Smooth muscle cell (in vitro differentiated cells): Measurements from ENCODE around the gene QRFP. TPM values are rescaled to one million over a fixed set of nuclear protein-coding genes. Genes with fewer than 3 reads are reported as not detected.

ENCODE experiments used
- DNase-seq: peaks from one replicate; lab custom pipeline; 2025; ENCODE audit not compliant: unreplicated experiment; lab: John Stamatoyannopoulos, UW
- H2AFZ ChIP-seq: fragments of 200-600 bp; sonication (generic); 2 replicates; pipeline ENCODE4 v1.6.0; 2016; ENCODE audit warnings: antibody characterized with exemption, low read depth, mild to moderate bottlenecking
- H3F3A ChIP-seq: fragments of 200-600 bp; sonication (generic); 2 replicates; pipeline ENCODE4 v1.6.0; 2017; ENCODE audit warnings: antibody characterized with exemption, low read depth
- H3K27ac ChIP-seq: fragments of 200-600 bp; sonication (generic); 2 replicates; pipeline ENCODE4 v1.5.1; 2016; ENCODE audit warnings: low read depth, mild to moderate bottlenecking
- H3K27me3 ChIP-seq: fragments of 200-600 bp; sonication (generic); 2 replicates; pipeline ENCODE4 v1.6.1; 2016; ENCODE audit warnings: low read depth, mild to moderate bottlenecking
- H3K36me3 ChIP-seq: fragments of 200-600 bp; sonication (generic); 2 replicates; pipeline ENCODE4 v1.5.1; 2016; ENCODE audit warnings: low read depth
- H3K4me1 ChIP-seq: fragments of 200-600 bp; sonication (generic); 2 replicates; pipeline ENCODE4 v1.5.1; 2016; ENCODE audit warnings: low read depth
- H3K4me2 ChIP-seq: fragments of 200-600 bp; sonication (generic); 2 replicates; pipeline ENCODE4 v1.6.0; 2016; ENCODE audit warnings: mild to moderate bottlenecking
- H3K4me3 ChIP-seq: fragments of 200-600 bp; sonication (generic); 2 replicates; pipeline ENCODE4 v1.5.1; 2016; ENCODE audit warnings: mild to moderate bottlenecking
- H3K79me2 ChIP-seq: fragments of 200-600 bp; sonication (generic); 2 replicates; pipeline ENCODE4 v1.6.0; 2016; ENCODE audit warnings: low read depth, mild to moderate bottlenecking
- H3K9ac ChIP-seq: fragments of 200-600 bp; sonication (generic); 2 replicates; pipeline ENCODE4 v1.6.0; 2016; ENCODE audit warnings: low read depth
- H3K9me3 ChIP-seq: fragments of 200-600 bp; sonication (generic); replicated peaks from 2 replicates; pipeline ENCODE4 v1.5.1; 2016; ENCODE audit warnings: low read depth
- H4K20me1 ChIP-seq: fragments of 200-600 bp; sonication (generic); 2 replicates; pipeline ENCODE4 v1.6.0; 2016; ENCODE audit warnings: low read depth
- CTCF ChIP-seq: fragments of 200-600 bp; sonication (generic); IDR thresholded peaks from 2 replicates; pipeline ENCODE4 v1.5.1; 2017; ENCODE audit warnings: borderline replicate concordance, mild to moderate bottlenecking, antibody characterized with exemption; ENCODE audit not compliant: insufficient read depth, poor library complexity, severe bottlenecking
- WGBS: methylation state at CpG from one replicate; pipeline ENCODE4 v1.1.7; 2016; ENCODE audit warnings: low lambda C conversion rate; 5-methylcytosine and 5-hydroxymethylcytosine counted together
- polyA plus RNA-seq: library from polyadenylated mRNA; unstranded; fragments of >200 nt; fragmentation: Nextera tagmentation; extraction: Ambion mirVana; gene quantifications from 2 replicates; pipeline ENCODE4 v1.2.1, GENCODE V29; 2016
- total RNA-seq: library from RNA; depleted of rRNA; stranded (reverse); fragments of >200 nt; gene quantifications from 2 replicates; pipeline ENCODE4 v1.2.3, GENCODE V29; 2014

QRFP gene
- total and polyA plus RNA-seq, 2 experiments from 2014 or later: 0.15 TPM; not detected in 1

DNA sequence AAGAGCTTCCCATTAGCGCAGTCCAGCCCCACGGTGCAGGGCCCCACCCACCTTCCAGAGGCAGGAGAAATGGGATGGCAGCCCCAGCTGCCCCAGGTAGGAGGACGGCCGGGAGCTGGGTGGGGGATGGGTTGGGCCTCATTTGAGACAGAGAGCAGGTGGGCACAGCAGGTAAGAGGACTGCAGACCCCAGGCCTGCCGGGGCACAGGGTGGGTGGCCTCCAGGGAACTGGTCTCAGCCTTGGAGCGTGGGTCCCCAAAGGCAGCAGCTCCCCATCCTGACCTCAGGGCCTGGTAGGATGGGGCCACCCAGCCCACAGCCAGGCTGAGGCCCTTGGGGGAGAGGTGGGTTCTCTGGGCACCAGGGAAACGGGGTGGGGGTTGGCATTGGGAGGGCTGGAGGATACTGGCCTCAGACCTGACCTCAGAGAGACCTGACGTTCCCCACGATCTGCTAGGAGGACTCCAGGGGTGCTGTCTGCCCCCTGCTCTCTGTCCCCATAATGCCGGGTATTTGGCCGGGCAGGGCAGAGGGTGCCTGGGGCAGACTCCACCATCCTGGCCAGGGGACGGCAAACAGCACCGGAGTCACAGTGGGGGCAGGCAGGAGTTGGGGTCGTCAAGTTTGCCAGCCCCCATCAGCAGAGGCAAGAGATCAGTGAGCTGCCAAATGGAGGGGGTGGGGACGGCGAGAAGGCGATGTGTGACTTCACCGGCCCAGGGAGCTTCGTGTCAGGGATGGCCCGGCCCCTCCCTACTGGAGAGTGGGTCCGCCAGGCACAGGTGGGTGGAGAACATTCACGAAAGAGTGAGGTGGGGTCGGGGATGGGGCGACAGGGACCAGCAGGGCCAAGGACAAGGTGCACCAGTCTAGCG is 6.8 kb upstream of the QRFP start:
- no peaks in the 10 kb centered on the region for H3F3A ChIP-seq
- no peak overlapping the region for H3K4me2 ChIP-seq
- no peak overlapping the region for H2AFZ ChIP-seq
- H3K36me3 ChIP-seq: no peaks in the 10 kb centered on the region
- H3K9me3 ChIP-seq: no peaks in the 10 kb centered on the region
- no peaks in the 10 kb centered on the region for H3K4me1 ChIP-seq
- TF ChIP-seq CTCF: no peak
- H3K27me3 ChIP-seq: no peaks in the 10 kb centered on the region
- H3K27ac ChIP-seq: no peak overlapping the region
- H3K9ac ChIP-seq: no peak overlapping the region
- no peaks in the 10 kb centered on the region for H3K79me2 ChIP-seq
- no peak overlapping the region for H3K4me3 ChIP-seq
- 81% methylated on average over 25 of the region's 25 CpGs for WGBS
- no peaks in the 10 kb centered on the region for H4K20me1 ChIP-seq
- no peak for DNase-seq

DNA sequence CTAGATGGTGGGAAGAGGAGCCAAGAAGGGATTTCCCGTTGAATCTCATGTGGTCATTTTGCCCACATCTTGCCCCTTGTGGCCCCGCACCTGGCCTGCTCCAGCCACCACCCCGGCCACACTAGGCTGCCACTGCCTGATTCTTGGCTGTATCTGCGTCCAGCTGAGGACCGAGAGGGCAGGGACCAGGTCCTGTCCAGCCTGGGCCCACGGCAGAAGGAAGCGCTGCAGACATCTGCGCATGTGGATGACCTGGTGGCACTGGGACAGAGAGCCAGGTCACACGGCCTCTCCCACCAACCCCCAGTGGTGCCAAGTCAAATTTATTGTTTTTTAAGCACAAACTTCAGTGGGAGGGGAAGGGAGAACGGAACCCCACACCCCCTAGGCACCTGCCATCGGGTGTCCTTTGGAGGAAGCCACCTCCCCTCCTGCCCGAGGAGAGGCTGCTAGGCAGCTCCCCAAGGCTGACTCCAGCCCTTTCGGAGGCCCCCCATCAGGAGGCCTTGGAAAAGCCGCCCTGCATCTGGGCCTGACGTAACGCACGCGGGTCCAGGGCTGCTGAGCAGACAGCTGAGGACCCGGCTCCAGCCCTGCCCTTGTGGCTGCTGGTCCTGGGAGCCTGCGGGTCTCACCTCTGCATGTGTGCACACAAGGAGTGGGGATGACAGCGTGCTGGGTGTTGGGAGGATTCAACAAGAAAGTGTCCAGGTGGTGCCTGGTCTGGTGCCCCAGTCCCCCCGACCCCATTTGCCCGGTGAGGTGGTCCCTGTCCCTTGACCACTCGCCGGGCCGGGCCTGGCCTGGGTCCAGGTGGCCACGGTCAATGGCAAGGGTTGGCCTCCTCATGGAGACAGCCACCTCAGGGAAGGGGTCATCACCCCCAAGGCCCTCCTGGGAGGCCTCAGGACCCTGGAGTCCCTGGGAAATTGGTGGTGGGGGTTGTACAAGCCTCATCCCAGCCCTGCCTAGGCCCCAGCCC is 5.9 kb upstream of the QRFP start:
- Histone ChIP-seq H3K79me2 (no peaks in the 10 kb centered on the region), H3K9ac (no peak overlapping the region), H3K27me3 (no peaks in the 10 kb centered on the region), H2AFZ (no peak overlapping the region), H3K9me3 (no peaks in the 10 kb centered on the region), H3K36me3 (no peaks in the 10 kb centered on the region), H3K27ac (no peak overlapping the region), H3K4me2 (no peak overlapping the region), H3K4me3 (no peak overlapping the region), H3F3A (no peaks in the 10 kb centered on the region), H3K4me1 (no peaks in the 10 kb centered on the region), H4K20me1 (no peaks in the 10 kb centered on the region)
- no peak for DNase-seq
- 94% methylated on average over 27 of the region's 27 CpGs for WGBS
- TF ChIP-seq CTCF: no peak

DNA sequence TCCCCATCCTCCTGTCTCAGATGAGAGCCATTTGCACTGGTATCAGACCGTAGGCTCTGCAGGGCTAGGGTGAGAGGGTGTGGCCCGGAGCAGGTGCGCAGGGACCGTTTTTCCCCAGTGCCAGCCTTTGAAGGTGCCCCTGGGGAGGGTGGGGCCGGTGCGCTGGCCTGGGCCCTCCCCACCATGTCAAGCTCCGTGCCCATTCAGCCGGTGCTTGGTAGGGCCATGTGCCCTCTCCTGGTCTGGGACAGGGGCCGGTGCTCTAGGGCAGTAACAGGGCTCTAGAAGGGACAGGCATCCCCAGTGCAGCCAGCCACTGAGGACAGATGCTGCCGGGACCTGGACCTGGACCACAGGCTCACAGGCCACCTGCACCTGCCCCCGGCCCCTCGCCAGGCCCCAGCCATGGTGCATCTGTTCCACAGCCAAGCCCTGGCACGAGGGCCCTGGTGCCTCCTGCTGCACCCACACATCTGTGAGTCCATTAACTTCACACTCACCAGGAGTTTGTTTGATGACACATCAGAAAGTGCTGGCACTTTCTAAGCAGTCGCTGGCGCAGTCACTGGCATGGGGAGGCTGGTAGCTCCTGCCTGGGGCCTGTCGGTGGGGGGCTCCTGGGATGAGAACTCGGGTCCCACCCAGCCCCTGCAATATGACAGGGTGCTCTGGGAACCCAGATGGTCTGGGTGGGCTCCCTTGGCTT is 5.0 kb upstream of the QRFP start:
- H3K4me3 ChIP-seq: no peak overlapping the region
- H4K20me1 ChIP-seq: no peaks in the 10 kb centered on the region
- H3K4me2 ChIP-seq: no peak overlapping the region
- no peak overlapping the region for H3K27ac ChIP-seq
- H3K27me3 ChIP-seq: no peaks in the 10 kb centered on the region
- no peak for DNase-seq
- no peak for TF ChIP-seq CTCF
- H3K9me3 ChIP-seq: no peaks in the 10 kb centered on the region
- 88% methylated on average over 16 of the region's 17 CpGs for WGBS
- H3K36me3 ChIP-seq: no peaks in the 10 kb centered on the region
- H3K79me2 ChIP-seq: no peaks in the 10 kb centered on the region
- H3K4me1 ChIP-seq: no peaks in the 10 kb centered on the region
- H2AFZ ChIP-seq: no peak overlapping the region
- no peaks in the 10 kb centered on the region for H3F3A ChIP-seq
- no peak overlapping the region for H3K9ac ChIP-seq
